ENCODE data around the gene TMEM175. TPM values are rescaled to one million over a fixed set of nuclear protein-coding genes. Genes with fewer than 3 reads are reported as not detected.

Gene TMEM175
- total RNA-seq, 1 experiment from 2014 or later: 18.8 TPM

- no peaks in the 10 kb centered on the region for H3K4me1 Mint-ChIP-seq (ENCODE audit: low read depth, unreplicated experiment)
- TF ChIP-seq CTCF (IDR thresholded peaks at IDR 0.05; ENCODE audit: unreplicated experiment): no peak
- no peaks in the 10 kb centered on the region for H3K27me3 Mint-ChIP-seq (ENCODE audit: unreplicated experiment)
- no peaks in the 10 kb centered on the region for H3K9me3 Mint-ChIP-seq (ENCODE audit: low read depth, unreplicated experiment)
- H3K4me3 Mint-ChIP-seq (ENCODE audit: low read depth, unreplicated experiment): no peak overlapping the region
- no TSS peak for BruUV-seq (replicated peaks)
- no peak for DNase-seq
- H3K27ac Mint-ChIP-seq (ENCODE audit: unreplicated experiment): no peak overlapping the region
- intact Hi-C loops (cut with micrococcal nuclease; ENCODE audit: unreplicated experiment): no loop called here
- peaks cover 24% of the 10 kb centered on the region for H3K36me3 Mint-ChIP-seq (ENCODE audit: insufficient read depth, unreplicated experiment)
- CTCF ChIA-PET: no interaction called here
Measured at GRCh38 chr4:887034-887763, 45.1 kb upstream of the TMEM175 start.

- no peak for TF ChIP-seq CTCF (IDR thresholded peaks at IDR 0.05; ENCODE audit: unreplicated experiment)
- Mint-ChIP-seq H3K4me1 (ENCODE audit: low read depth, unreplicated experiment) (no peaks in the 10 kb centered on the region), H3K27me3 (ENCODE audit: unreplicated experiment) (no peaks in the 10 kb centered on the region), H3K27ac (ENCODE audit: unreplicated experiment) (no peak overlapping the region), H3K4me3 (ENCODE audit: low read depth, unreplicated experiment) (no peak overlapping the region), H3K9me3 (ENCODE audit: low read depth, unreplicated experiment) (no peaks in the 10 kb centered on the region), H3K36me3 (ENCODE audit: insufficient read depth, unreplicated experiment) (peaks cover 24% of the 10 kb centered on the region)
- intact Hi-C loops (cut with micrococcal nuclease; ENCODE audit: unreplicated experiment): loop anchor here (2.0 kb wide), 1 partner anchor 21 kb away; no protein-coding TSS in a partner anchor
- CTCF ChIA-PET: no interaction called here
- BruUV-seq (replicated peaks): no TSS peak
- no peak for DNase-seq
Measured at GRCh38 chr4:888029-888428, 44.2 kb upstream of the TMEM175 start.

GRCh38 chr4:889516-889915 is 42.7 kb upstream of the TMEM175 start:
- TF ChIP-seq CTCF (IDR thresholded peaks at IDR 0.05; ENCODE audit: unreplicated experiment): no peak
- no peaks in the 10 kb centered on the region for H3K9me3 Mint-ChIP-seq (ENCODE audit: low read depth, unreplicated experiment)
- no peak for DNase-seq
- CTCF ChIA-PET: no interaction called here
- H3K27me3 Mint-ChIP-seq (ENCODE audit: unreplicated experiment): no peaks in the 10 kb centered on the region
- intact Hi-C loops (cut with micrococcal nuclease; ENCODE audit: unreplicated experiment): loop anchor here (2.0 kb wide), 1 partner anchor 23 kb away; no protein-coding TSS in a partner anchor
- no peak overlapping the region for H3K27ac Mint-ChIP-seq (ENCODE audit: unreplicated experiment)
- H3K4me3 Mint-ChIP-seq (ENCODE audit: low read depth, unreplicated experiment): no peak overlapping the region
- H3K36me3 Mint-ChIP-seq (ENCODE audit: insufficient read depth, unreplicated experiment): peaks cover 26% of the 10 kb centered on the region
- H3K4me1 Mint-ChIP-seq (ENCODE audit: low read depth, unreplicated experiment): no peaks in the 10 kb centered on the region
- no TSS peak for BruUV-seq (replicated peaks)

- BruUV-seq (replicated peaks): no TSS peak
- Mint-ChIP-seq H3K4me1 (ENCODE audit: low read depth, unreplicated experiment) (no peaks in the 10 kb centered on the region), H3K9me3 (ENCODE audit: low read depth, unreplicated experiment) (no peaks in the 10 kb centered on the region), H3K36me3 (ENCODE audit: insufficient read depth, unreplicated experiment) (peaks cover 26% of the 10 kb centered on the region), H3K27me3 (ENCODE audit: unreplicated experiment) (no peaks in the 10 kb centered on the region), H3K4me3 (ENCODE audit: low read depth, unreplicated experiment) (no peak overlapping the region), H3K27ac (ENCODE audit: unreplicated experiment) (no peak overlapping the region)
- CTCF ChIA-PET: interaction anchor here (0.6 kb wide), 1 partner anchor 422 kb away, joined by 4 read pairs; no protein-coding TSS in a partner anchor
- no peak for TF ChIP-seq CTCF (IDR thresholded peaks at IDR 0.05; ENCODE audit: unreplicated experiment)
- no peak for DNase-seq
- intact Hi-C loops (cut with micrococcal nuclease; ENCODE audit: unreplicated experiment): no loop called here
Measured at GRCh38 chr4:890036-890695, 42.1 kb upstream of the TMEM175 start.

All from Calu3 (cell line).